Measurements from ENCODE around the gene NXPE4.

- TF ChIP-seq CTCF (IDR thresholded peaks at IDR 0.05) = no peak
- TF ChIP-seq POLR2A (IDR thresholded peaks at IDR 0.05) = no peak
- no peak for TF ChIP-seq POLR2AphosphoS5 (IDR thresholded peaks at IDR 0.05; ENCODE audit: insufficient read depth in 1 of 2, low read depth in 1 of 2)
Measured at GRCh38 chr11:114596175-114596919, 761 bp upstream of the NXPE4 start.

Measured in vagina (tissue), 2 donors.